NCI-H774 (cell line): ENCODE results near the gene SLC6A8.
"Not testable (repeated sequence)": the region's sequence is repeated elsewhere in the genome, so short reads cannot be mapped to it uniquely, and the experiment has no call there.

ENCODE experiments used
- DNase-seq: peaks from one replicate; lab custom pipeline; 2025; lab: John Stamatoyannopoulos, UW

Gene SLC6A8

DNA sequence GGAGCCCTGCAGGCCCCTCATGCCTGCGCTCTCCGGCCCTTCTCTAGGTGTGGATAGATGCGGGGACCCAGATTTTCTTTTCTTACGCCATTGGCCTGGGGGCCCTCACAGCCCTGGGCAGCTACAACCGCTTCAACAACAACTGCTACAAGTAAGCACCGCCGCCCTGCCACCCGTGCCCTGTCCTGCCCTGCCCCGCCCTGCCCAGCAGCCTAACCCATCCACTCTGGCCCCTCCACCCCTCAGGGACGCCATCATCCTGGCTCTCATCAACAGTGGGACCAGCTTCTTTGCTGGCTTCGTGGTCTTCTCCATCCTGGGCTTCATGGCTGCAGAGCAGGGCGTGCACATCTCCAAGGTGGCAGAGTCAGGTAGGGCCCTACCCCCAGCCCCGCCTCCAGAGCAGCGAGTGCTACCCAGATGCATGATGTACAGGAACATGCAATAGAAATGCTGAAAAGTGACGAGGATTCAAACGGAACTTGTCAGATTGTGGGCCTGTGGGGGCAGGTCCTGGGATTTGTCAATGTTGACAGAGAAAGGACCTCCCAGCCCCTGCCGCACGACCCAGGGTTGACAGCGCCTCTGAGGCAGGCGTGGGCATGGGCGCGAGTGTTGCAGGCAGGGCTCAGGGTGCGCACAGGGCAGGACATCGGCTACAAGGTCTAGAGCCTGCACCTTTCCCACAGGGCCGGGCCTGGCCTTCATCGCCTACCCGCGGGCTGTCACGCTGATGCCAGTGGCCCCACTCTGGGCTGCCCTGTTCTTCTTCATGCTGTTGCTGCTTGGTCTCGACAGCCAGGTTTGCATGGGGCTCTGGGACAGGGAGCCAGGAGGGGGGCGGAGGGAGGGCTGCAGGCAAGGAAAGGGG lies 5.7 kb downstream of the SLC6A8 start:
- DNase-seq: no peak

DNA sequence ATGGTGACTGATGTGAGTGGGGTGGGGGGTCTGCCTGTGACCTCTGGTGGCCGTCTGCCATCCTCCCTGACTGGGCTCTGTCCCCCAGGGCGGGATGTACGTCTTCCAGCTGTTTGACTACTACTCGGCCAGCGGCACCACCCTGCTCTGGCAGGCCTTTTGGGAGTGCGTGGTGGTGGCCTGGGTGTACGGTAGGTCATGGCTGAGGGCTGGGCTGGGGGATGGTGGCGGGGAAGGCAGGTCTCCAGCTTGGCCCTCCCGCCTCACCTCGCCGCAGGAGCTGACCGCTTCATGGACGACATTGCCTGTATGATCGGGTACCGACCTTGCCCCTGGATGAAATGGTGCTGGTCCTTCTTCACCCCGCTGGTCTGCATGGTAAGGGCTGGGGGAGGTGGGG lies 6.5 kb downstream of the SLC6A8 start:
- DNase-seq: not testable (repeated sequence)

DNA sequence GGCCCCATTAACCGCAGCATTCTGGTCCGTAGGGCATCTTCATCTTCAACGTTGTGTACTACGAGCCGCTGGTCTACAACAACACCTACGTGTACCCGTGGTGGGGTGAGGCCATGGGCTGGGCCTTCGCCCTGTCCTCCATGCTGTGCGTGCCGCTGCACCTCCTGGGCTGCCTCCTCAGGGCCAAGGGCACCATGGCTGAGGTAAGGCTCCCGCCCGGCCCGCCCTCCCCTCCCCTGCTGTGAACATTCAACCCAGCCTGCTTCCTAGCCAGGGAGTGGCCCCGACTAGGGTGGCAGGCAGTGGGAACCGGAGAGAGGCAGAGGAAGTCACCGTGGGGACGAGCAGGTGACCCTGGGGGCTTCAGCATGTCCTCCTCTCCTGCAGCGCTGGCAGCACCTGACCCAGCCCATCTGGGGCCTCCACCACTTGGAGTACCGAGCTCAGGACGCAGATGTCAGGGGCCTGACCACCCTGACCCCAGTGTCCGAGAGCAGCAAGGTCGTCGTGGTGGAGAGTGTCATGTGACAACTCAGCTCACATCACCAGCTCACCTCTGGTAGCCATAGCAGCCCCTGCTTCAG lies 7.1 kb downstream of the SLC6A8 start:
- no peak for DNase-seq

DNA sequence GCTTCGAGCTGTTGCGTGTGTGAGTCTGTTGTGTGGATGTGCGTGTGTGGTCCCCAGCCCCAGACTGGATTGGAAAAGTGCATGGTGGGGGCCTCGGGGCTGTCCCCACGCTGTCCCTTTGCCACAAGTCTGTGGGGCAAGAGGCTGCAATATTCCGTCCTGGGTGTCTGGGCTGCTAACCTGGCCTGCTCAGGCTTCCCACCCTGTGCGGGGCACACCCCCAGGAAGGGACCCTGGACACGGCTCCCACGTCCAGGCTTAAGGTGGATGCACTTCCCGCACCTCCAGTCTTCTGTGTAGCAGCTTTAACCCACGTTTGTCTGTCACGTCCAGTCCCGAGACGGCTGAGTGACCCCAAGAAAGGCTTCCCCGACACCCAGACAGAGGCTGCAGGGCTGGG lies 8.4 kb downstream of the SLC6A8 start:
- no peak for DNase-seq

GRCh38 chrX:153696538-153696937 lies 8.8 kb downstream of the SLC6A8 start:
- DNase-seq: not testable (repeated sequence)

- not testable (repeated sequence) for DNase-seq
Observed at GRCh38 chrX:153696986-153697722, 9.4 kb downstream of the SLC6A8 start.

GRCh38 chrX:153697924-153698865 lies 10.5 kb downstream of the SLC6A8 start:
- no peak for DNase-seq

- not testable (repeated sequence) for DNase-seq
Observed at GRCh38 chrX:153699210-153699783, 11.6 kb downstream of the SLC6A8 start.

DNA sequence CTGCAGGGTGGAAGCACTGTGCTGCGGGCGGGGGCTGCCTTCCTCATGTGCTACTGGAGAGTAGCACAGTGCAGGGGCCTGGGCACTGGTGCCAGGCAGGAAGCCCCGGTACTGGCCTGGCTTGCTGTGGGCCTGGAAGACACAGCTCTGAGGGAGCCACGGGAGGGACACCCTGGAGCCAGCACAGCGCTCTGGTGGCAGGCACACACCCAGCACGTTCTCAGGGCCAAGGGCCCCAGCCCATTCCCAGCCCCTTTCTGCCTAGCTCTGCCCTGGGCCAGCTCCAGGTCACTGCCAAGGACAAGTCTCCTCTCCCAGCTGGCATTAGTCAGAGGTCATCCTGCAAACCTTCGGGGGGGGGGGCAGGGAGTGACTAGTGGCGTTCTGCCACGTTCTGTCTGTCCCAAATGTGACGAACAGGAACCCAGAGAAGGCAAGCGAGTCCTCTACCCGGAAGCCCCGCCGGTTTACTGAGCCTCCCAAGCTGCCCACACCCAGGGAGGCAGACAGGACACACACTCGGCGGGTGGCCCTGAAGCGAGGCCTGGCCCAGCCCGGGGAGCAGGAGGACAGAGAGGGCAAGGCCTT lies 12.2 kb downstream of the SLC6A8 start:
- DNase-seq: not testable (repeated sequence)

- no peak for DNase-seq
Observed at GRCh38 chrX:153700376-153700945, 12.7 kb downstream of the SLC6A8 start.

- DNase-seq: no peak
Observed at GRCh38 chrX:153700967-153701366, 13.2 kb downstream of the SLC6A8 start.

- DNase-seq: no peak
Observed at GRCh38 chrX:153701706-153702105, 14.0 kb downstream of the SLC6A8 start.

GRCh38 chrX:153702336-153703035 lies 14.8 kb downstream of the SLC6A8 start:
- DNase-seq: no peak

DNA sequence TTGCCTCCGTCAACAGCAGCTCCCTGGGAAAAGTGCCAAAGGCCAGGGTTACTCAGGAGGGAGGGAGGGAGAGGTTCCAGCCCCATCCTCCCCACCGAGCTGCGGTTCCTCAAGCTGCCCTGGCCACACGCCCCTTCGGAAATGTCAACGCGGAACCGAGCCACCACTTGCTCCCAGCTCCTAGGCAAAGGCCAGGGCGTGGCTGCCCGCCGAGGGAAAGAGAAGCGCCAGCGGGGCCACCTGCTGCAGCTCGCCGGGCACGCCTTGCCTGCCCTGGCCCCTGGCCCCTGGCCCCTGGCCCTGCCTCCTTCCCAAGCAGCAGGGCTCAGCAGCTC lies 15.3 kb downstream of the SLC6A8 start:
- DNase-seq: no peak

DNA sequence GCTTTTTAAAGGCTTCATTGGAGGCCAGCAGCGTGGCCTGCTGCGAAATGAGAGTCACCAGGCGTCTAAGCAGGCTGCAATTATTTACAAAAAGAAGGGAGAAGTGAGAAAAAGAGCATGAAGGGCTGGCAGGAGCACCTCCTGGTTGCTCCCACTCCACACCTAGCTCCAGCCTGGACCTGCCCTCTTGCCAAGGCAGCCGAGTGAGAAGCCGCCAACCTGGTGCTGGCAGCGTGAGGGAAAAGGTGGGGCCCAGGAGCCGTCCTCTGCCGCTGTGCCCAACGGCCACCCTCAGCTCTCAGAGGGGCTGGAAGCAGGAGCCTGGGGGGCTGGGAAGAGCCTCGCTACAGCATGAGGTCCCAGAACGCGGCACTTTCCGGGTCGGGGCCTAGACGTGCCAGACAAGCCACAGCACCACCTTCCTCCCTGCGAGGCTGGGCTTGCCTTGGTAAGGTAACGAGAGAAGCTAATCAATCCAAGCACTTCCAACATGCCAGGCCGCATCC lies 16.3 kb downstream of the SLC6A8 start:
- no peak for DNase-seq

DNA sequence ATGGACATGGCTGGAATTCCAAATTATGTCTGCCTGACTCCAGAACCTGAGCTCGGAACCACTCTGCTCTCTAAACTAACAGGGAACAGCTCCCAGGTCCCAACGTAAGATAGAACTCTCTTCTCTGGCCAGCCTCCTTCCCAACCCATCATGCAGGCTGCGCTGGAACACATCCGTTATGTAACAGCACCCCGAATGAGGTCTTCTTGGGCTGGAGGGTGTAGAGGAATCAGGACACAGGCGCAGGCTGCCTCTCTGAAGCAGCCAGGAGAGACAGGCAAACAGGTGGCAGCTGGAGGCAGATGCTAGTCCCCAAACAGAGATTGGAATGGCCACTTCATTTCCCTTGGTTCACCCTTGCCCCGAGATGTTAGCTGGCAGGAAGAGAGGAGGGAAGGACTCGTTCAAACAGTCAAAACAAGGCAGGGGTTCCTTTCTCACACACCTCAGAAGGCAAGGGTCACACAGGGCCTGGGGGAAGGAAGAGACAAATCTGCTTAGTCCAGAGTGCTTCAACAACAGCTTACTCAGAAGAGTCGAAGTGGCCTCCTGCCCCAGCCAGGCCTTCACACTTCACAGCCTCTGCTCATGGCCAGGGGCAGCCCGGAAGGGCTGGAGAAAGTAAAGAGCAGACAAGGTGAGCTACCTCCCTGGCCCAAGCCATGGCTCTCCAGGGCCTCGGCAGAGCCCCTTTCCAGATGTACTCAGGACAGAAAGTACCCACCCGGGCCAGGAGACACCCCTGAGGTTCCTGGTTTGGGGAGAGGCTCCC lies 17.1 kb downstream of the SLC6A8 start:
- not testable (repeated sequence) for DNase-seq

DNA sequence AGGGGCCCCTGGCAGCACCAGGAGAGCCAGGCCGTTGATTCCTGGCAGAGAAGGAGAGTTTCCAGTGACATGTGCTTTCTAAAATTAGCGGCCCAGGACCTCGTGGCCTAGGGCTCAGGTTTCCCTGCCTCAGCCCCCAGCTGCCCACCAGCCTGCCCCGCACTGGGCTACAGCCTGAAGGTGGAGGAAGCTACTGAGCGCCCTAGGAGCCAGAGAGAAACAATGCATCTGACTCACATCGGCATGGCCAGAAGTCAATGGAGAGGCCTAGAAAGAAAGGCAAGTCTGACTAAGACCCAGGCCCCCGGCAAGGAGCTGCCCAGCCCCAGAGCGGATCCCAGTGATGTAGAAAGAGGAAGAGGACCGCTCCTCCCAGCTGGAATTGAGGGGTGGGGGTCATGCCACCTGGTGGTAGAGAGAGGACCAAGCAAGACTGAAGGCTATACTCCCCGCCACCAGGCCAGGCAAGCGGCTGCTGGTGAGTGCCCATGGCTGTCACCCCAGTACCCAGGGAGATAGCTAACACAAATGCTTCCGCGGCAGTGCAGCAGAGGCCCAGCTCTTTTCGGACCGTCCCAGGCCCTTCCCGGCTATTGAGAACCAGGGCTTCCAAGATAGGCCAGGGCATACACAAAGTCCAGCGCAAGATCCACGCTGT lies 17.8 kb downstream of the SLC6A8 start:
- DNase-seq: not testable (repeated sequence)

- no peak for DNase-seq
Observed at GRCh38 chrX:153706799-153707198, 19.1 kb downstream of the SLC6A8 start.

DNA sequence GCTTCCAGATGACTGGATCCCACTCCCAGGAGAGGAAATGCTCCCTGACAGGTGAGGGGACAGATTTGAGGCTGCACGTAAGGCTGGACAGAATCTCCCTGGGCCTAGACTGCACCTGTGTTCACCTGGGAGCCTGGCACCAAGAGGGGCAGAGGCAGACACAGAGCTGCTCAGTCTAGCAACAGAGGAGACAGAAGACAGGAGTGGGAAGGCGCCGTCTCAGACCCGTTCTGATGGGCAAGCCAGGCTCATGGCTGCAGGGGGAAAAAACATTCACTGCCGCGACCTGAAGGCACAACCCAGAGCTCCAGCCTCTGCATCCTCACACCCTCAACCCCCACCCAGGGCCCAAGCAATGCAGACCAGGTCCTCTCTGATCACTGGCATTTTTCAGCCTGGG lies 19.7 kb downstream of the SLC6A8 start:
- DNase-seq: no peak
